Kidney (tissue), 14 donors: ENCODE results near the gene FARP1. TPM values are rescaled to one million over a fixed set of nuclear protein-coding genes. Genes with fewer than 3 reads are reported as not detected.

Source experiments
- DNase-seq, 5 donors: peaks; one replicate each; pipeline ENCODE4 v3.0.0-alpha.2; 2013 to 2020
- FAIRE-seq: peaks from 2 replicates; lab custom pipeline; 2012; peaks lifted over from hg19 to GRCh38; lab: Jason Lieb, UNC
- H3K27ac ChIP-seq, 2 donors: one replicate each; pipeline ENCODE4 v1.7.0; 2013; ENCODE audit warnings: low read depth in 2 of 2, low read length in 2 of 2, inconsistent platforms in 1 of 2
- H3K27me3 ChIP-seq: one replicate; pipeline ENCODE4 v1.7.1; 2013; ENCODE audit warnings: low read length, inconsistent platforms; ENCODE audit not compliant: control insufficient read depth, insufficient read depth
- H3K36me3 ChIP-seq, 3 donors: one replicate each; pipeline versions ENCODE4 v1.7.0 to v1.7.1; 2013; ENCODE audit warnings: low read length in 3 of 3, control low read depth in 1 of 3, inconsistent platforms in 1 of 3; ENCODE audit not compliant: insufficient read depth in 3 of 3, control insufficient read depth in 2 of 3
- H3K4me1 ChIP-seq, 3 donors: one replicate each; pipeline versions ENCODE4 v1.7.0 to v1.7.1; 2013; ENCODE audit warnings: low read length in 3 of 3, inconsistent platforms in 1 of 3, low read depth in 1 of 3; ENCODE audit not compliant: control insufficient read depth in 2 of 3, insufficient read depth in 2 of 3
- H3K4me3 ChIP-seq, 3 donors: one replicate each; pipeline versions ENCODE4 v1.7.0 to v1.8.1; 2013; ENCODE audit warnings: low read length in 3 of 3, control low read depth in 1 of 3, inconsistent platforms in 1 of 3
- H3K9ac ChIP-seq, 3 donors: one replicate each; pipeline versions ENCODE4 v1.7.0 to v1.7.1; 2013; ENCODE audit warnings: low read length in 3 of 3, control low read depth in 1 of 3, inconsistent platforms in 1 of 3
- H3K9me3 ChIP-seq, 3 donors: one replicate each; pipeline versions ENCODE4 v1.7.0 to v1.7.1; 2013; ENCODE audit warnings: low read length in 3 of 3, control low read depth in 1 of 3, inconsistent platforms in 1 of 3; ENCODE audit not compliant: control insufficient read depth in 2 of 3, insufficient read depth in 1 of 3
- intact Hi-C: fragments of 100-400 bp; cut with DNase I; formaldehyde crosslinking; loops from one replicate; pipeline ENCODE4 v1.11.1; 2022
- polyA plus RNA-seq: library from polyadenylated mRNA; stranded (reverse); fragments of 350-450 nt; fragmentation: Illumina TruSeq; extraction: RNeasy Lipid Tissue Mini Kit (QIAGEN cat#74804); gene quantifications from one replicate; pipeline ENCODE4 v1.2.3, GENCODE V29; 2014; ENCODE audit warnings: low read depth, low replicate concordance; ENCODE audit not compliant: insufficient read depth
- total RNA-seq: library from RNA; stranded (reverse); fragmentation: NEBNext Ultra II Directional; extraction: Animal tissue kit (Norgen Biotek cat#: 25700); gene quantifications from one replicate; pipeline ENCODE4 v1.2.1, GENCODE V29; 2021
- TF ChIP-seq, protein P1 (sequence below): IDR thresholded peaks from 3 replicates; pipeline ENCODE4 v1.5.1; 2012; ENCODE audit warnings: mild to moderate bottlenecking, moderate library complexity, borderline replicate concordance; ENCODE audit not compliant: insufficient read depth; ENCODE audit errors: extremely low read depth
- donor health status: control.
- donor health status: control.
- donor health status: control.
- donor health status: control.
- donor health status: control.
- donor health status: DM: yes; HTN: yes; CAD: no.
- donor health status: Normal renal cell carcinoma (clear cell type).

The FARP1 gene
- total and polyA plus RNA-seq, 2 donors from 2014 or later, result 123 to 229 TPM

- no peak overlapping the region for H3K27ac ChIP-seq
- no peak overlapping the region for H3K9ac ChIP-seq
- intact Hi-C loops, result no loop called here
- no peaks in the 10 kb centered on the region for H3K27me3 ChIP-seq
- DNase-seq, result no peak
- peaks cover 0 to 5% (median 0%) of the 10 kb centered on the region in 3 donors for H3K9me3 ChIP-seq
- no peaks in the 10 kb centered on the region for H3K4me1 ChIP-seq
- H3K4me3 ChIP-seq, result no peak overlapping the region
- H3K36me3 ChIP-seq, result no peaks in the 10 kb centered on the region
- no peak for FAIRE-seq
- TF ChIP-seq, protein P1, sequence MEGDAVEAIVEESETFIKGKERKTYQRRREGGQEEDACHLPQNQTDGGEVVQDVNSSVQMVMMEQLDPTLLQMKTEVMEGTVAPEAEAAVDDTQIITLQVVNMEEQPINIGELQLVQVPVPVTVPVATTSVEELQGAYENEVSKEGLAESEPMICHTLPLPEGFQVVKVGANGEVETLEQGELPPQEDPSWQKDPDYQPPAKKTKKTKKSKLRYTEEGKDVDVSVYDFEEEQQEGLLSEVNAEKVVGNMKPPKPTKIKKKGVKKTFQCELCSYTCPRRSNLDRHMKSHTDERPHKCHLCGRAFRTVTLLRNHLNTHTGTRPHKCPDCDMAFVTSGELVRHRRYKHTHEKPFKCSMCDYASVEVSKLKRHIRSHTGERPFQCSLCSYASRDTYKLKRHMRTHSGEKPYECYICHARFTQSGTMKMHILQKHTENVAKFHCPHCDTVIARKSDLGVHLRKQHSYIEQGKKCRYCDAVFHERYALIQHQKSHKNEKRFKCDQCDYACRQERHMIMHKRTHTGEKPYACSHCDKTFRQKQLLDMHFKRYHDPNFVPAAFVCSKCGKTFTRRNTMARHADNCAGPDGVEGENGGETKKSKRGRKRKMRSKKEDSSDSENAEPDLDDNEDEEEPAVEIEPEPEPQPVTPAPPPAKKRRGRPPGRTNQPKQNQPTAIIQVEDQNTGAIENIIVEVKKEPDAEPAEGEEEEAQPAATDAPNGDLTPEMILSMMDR, result no peak
Measured at GRCh38 chr13:98118865-98119264, 24.0 kb upstream of the FARP1 start.

DNA sequence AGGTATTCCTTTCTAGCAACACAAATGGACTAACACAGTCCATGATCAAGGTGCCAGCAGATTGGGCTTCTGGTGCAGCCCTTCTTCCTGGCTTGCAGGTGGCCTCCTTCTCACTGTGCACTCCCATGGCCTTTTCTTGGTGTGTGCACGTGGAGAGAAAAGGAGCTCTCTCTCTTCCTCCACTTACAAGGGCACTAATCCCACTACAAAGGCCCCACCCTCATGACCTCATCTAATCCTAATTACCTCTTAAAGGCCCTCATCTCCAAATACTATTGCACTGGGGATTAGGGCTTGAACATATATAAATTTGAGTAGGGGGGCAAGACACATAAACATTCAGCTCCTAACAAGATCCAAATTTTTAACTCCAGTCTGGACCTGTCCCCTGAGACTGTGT is 19.7 kb upstream of the FARP1 start:
- intact Hi-C loops, result no loop called here
- Histone ChIP-seq H3K4me3 (no peak overlapping the region), H3K9me3 (peaks cover 0 to 5% (median 0%) of the 10 kb centered on the region in 3 donors), H3K9ac (no peak overlapping the region), H3K27me3 (no peaks in the 10 kb centered on the region), H3K4me1 (no peaks in the 10 kb centered on the region), H3K27ac (no peak overlapping the region), H3K36me3 (no peaks in the 10 kb centered on the region)
- no peak for DNase-seq
- TF ChIP-seq, protein P1, result no peak
- no peak for FAIRE-seq

GRCh38 chr13:98129059-98129746 is 13.7 kb upstream of the FARP1 start:
- Histone ChIP-seq H3K9me3 (no peaks in the 10 kb centered on the region), H3K4me1 (no peaks in the 10 kb centered on the region), H3K27ac (no peak overlapping the region), H3K4me3 (no peak overlapping the region), H3K9ac (no peak overlapping the region), H3K36me3 (no peaks in the 10 kb centered on the region), H3K27me3 (no peaks in the 10 kb centered on the region)
- TF ChIP-seq, protein P1, result no peak
- DNase-seq (no peak), FAIRE-seq (no peak)
- intact Hi-C loops, result no loop called here
